Body of pancreas (tissue), 4 donors: ENCODE measurements around the gene PASD1.

Experiments used
- POLR2A ChIP-seq, 3 donors: fragments of 450-650 bp; IDR thresholded peaks; one replicate each; pipeline ENCODE4 v1.6.1; 2016; ENCODE audit warnings: antibody characterized with exemption in 3 of 3, mild to moderate bottlenecking in 2 of 3
- TF ChIP-seq, protein P1 (sequence below), 7 experiments: fragments of 450-650 bp in 4 of 7; fragments of 200-600 bp in 3 of 7; sonication (generic) in 3 of 7; IDR thresholded peaks; one replicate each; pipeline ENCODE4 v1.5.1; 2016 to 2019; ENCODE audit warnings: antibody characterized with exemption in 7 of 7

DNA sequence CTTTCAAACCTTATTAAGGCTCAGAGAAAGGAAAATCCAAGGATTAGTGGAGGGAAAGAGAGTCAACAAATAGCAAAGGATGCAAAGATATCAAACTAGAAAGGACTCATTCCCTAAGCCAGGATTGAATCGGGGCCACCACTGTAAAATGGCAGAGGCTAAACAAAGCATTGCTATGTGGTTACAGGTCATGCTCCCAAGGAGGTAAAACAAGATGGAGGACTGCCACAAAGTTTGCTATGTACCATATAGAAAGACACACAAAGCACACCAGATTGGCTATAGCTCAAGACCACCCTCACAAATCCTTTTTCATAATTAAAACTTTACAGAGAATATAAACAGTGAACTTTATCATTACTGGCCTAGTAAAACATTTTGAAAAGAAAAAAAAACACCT is 25.9 kb upstream of the PASD1 start:
- TF ChIP-seq, protein P1, sequence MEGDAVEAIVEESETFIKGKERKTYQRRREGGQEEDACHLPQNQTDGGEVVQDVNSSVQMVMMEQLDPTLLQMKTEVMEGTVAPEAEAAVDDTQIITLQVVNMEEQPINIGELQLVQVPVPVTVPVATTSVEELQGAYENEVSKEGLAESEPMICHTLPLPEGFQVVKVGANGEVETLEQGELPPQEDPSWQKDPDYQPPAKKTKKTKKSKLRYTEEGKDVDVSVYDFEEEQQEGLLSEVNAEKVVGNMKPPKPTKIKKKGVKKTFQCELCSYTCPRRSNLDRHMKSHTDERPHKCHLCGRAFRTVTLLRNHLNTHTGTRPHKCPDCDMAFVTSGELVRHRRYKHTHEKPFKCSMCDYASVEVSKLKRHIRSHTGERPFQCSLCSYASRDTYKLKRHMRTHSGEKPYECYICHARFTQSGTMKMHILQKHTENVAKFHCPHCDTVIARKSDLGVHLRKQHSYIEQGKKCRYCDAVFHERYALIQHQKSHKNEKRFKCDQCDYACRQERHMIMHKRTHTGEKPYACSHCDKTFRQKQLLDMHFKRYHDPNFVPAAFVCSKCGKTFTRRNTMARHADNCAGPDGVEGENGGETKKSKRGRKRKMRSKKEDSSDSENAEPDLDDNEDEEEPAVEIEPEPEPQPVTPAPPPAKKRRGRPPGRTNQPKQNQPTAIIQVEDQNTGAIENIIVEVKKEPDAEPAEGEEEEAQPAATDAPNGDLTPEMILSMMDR (IDR thresholded peaks at IDR 0.05) = no peak
- TF ChIP-seq POLR2A (IDR thresholded peaks at IDR 0.05) = no peak
